GM21526 (cell line): ENCODE measurements around the gene UTP25.
"Not testable (repeated sequence)": the region's sequence is repeated elsewhere in the genome, so short reads cannot be mapped to it uniquely, and the experiment has no call there.

Source experiments
- ATAC-seq: cut with Tn5 transposase; IDR thresholded peaks from one replicate; pipeline ENCODE4 v1.9.1; 2021; ENCODE audit warnings: moderate library complexity; ENCODE audit not compliant: unreplicated experiment, low FRiP score

Gene UTP25

GRCh38 chr1:209827384-209828262 is at the start of gene UTP25:
TSS of gene UTP25 (plus strand) at chr1:209827972. CDS start at chr1:209828064, 92 bp downstream.
- ATAC-seq: peak; percentile 93

GRCh38 chr1:209778102-209778501 is 49.7 kb upstream of the UTP25 start:
- no peak for ATAC-seq

GRCh38 chr1:209780268-209780667 is 47.5 kb upstream of the UTP25 start:
- no peak for ATAC-seq

- no peak for ATAC-seq
Observed at GRCh38 chr1:209783386-209783785, 44.4 kb upstream of the UTP25 start.

GRCh38 chr1:209784265-209785169 is 43.3 kb upstream of the UTP25 start, which contains the start of gene C1orf74:
TSS of gene C1orf74 (minus strand) at chr1:209784559. CDS start at chr1:209783634, 925 bp downstream.
- peak; percentile 99 for ATAC-seq

GRCh38 chr1:209785592-209785991 is 42.2 kb upstream of the UTP25 start:
- ATAC-seq: no peak

GRCh38 chr1:209786146-209786545 is 41.6 kb upstream of the UTP25 start:
- ATAC-seq: no peak

GRCh38 chr1:209787551-209787950 is 40.2 kb upstream of the UTP25 start:
- no peak for ATAC-seq

GRCh38 chr1:209789245-209789644 is 38.5 kb upstream of the UTP25 start:
- ATAC-seq: no peak

GRCh38 chr1:209790286-209791193 is 37.2 kb upstream of the UTP25 start:
- ATAC-seq: no peak

GRCh38 chr1:209791920-209792319 is 35.9 kb upstream of the UTP25 start:
- no peak for ATAC-seq

GRCh38 chr1:209793711-209794110 is 34.1 kb upstream of the UTP25 start:
- ATAC-seq: not testable (repeated sequence)

GRCh38 chr1:209797978-209798639 is 29.7 kb upstream of the UTP25 start:
- no peak for ATAC-seq

GRCh38 chr1:209800984-209801834 is 26.6 kb upstream of the UTP25 start:
- no peak for ATAC-seq

- no peak for ATAC-seq
Observed at GRCh38 chr1:209802117-209802779, 25.5 kb upstream of the UTP25 start.

- ATAC-seq: no peak
Observed at GRCh38 chr1:209802780-209803152, 25.0 kb upstream of the UTP25 start.

GRCh38 chr1:209803568-209803967 is 24.2 kb upstream of the UTP25 start:
- ATAC-seq: no peak

GRCh38 chr1:209805341-209805781 is 22.4 kb upstream of the UTP25 start:
- no peak for ATAC-seq
